GM23338 (cell line): Measurements from ENCODE around the gene SBF2. TPM values are rescaled to one million over a fixed set of nuclear protein-coding genes. Genes with fewer than 3 reads are reported as not detected.

Experiments used
- ATAC-seq: fragments of 200-7000 bp; cut with Tn5 transposase; 3 replicates; pipeline ENCODE4 v1.9.1; 2020
- DNase-seq: peaks from one replicate; pipeline ENCODE4 v3.0.0-alpha.2; 2015; ENCODE audit warnings: low spot score
- H2AFZ ChIP-seq: fragments of 200-600 bp; sonication (generic); 2 replicates; pipeline ENCODE4 v1.8.0; 2016; ENCODE audit warnings: antibody characterized with exemption, mild to moderate bottlenecking, moderate library complexity
- H3F3A ChIP-seq: fragments of 200-600 bp; sonication (generic); replicated peaks from 2 replicates; pipeline ENCODE4 v1.8.0; 2017; ENCODE audit warnings: antibody characterized with exemption, mixed run types, low read depth
- H3K27ac ChIP-seq: fragments of 200-600 bp; sonication (generic); 2 replicates; pipeline ENCODE4 v1.6.1; 2016; ENCODE audit warnings: low read depth
- H3K27me3 ChIP-seq: fragments of 200-600 bp; sonication (generic); 2 replicates; pipeline ENCODE4 v1.8.0; 2016; ENCODE audit warnings: mild to moderate bottlenecking, mixed run types, moderate library complexity; ENCODE audit not compliant: insufficient read depth
- H3K36me3 ChIP-seq: fragments of 200-600 bp; sonication (generic); 2 replicates; pipeline ENCODE4 v1.8.0; 2016; ENCODE audit warnings: mild to moderate bottlenecking; ENCODE audit not compliant: insufficient read depth
- H3K4me1 ChIP-seq: fragments of 200-600 bp; sonication (generic); 2 replicates; pipeline ENCODE4 v1.8.0; 2016; ENCODE audit warnings: mild to moderate bottlenecking, moderate library complexity; ENCODE audit not compliant: insufficient read depth
- H3K4me2 ChIP-seq: fragments of 200-600 bp; sonication (generic); 2 replicates; pipeline ENCODE4 v1.7.1; 2017; ENCODE audit warnings: mixed run types
- H3K4me3 ChIP-seq: fragments of 200-600 bp; sonication (generic); 2 replicates; pipeline ENCODE4 v1.6.1; 2016; ENCODE audit warnings: mixed run types
- H3K79me2 ChIP-seq: fragments of 200-600 bp; sonication (generic); replicated peaks from 2 replicates; pipeline ENCODE4 v1.8.0; 2017; ENCODE audit warnings: mild to moderate bottlenecking; ENCODE audit not compliant: insufficient read depth
- H3K9me2 ChIP-seq: fragments of 200-600 bp; sonication (generic); 2 replicates; pipeline ENCODE4 v1.8.0; 2017; ENCODE audit not compliant: insufficient read depth
- H4K20me1 ChIP-seq: fragments of 200-600 bp; sonication (generic); replicated peaks from 2 replicates; pipeline ENCODE4 v1.8.0; 2017; ENCODE audit warnings: mild to moderate bottlenecking; ENCODE audit not compliant: insufficient read depth
- H3K27ac Mint-ChIP-seq: 2 replicates; pipeline ENCODE4 v1.8.0; 2020; ENCODE audit warnings: inconsistent platforms, mild to moderate bottlenecking, moderate library complexity, mixed read lengths
- H3K27me3 Mint-ChIP-seq: 3 replicates; pipeline ENCODE4 v1.8.0; 2022; ENCODE audit warnings: low read depth, mild to moderate bottlenecking, moderate library complexity, mixed read lengths, inconsistent platforms; ENCODE audit not compliant: insufficient read depth, poor library complexity
- H3K36me3 Mint-ChIP-seq: 3 replicates; pipeline ENCODE4 v1.8.0; 2021; ENCODE audit warnings: low read depth, mild to moderate bottlenecking, inconsistent platforms, moderate library complexity, mixed read lengths
- H3K4me1 Mint-ChIP-seq: 3 replicates; pipeline ENCODE4 v1.8.0; 2020; ENCODE audit warnings: mild to moderate bottlenecking, inconsistent platforms, mixed read lengths
- H3K4me3 Mint-ChIP-seq: 3 replicates; pipeline ENCODE4 v1.8.0; 2021; ENCODE audit warnings: moderate library complexity, mild to moderate bottlenecking, inconsistent platforms, mixed read lengths
- H3K9me3 Mint-ChIP-seq: 3 replicates; pipeline ENCODE4 v1.8.0; 2020; ENCODE audit warnings: moderate library complexity, mild to moderate bottlenecking, inconsistent platforms, mixed read lengths
- CTCF ChIP-seq, 2 experiments: fragments of 200-600 bp in 1 of 2; sonication (generic) in 1 of 2; conservative IDR thresholded peaks; 2 replicates each; pipeline versions ENCODE4 v1.5.1 to v1.6.1; 2016 to 2017; ENCODE audit warnings: antibody characterized with exemption in 2 of 2, low read depth in 2 of 2, mild to moderate bottlenecking in 2 of 2, moderate library complexity in 1 of 2
- JUNB ChIP-seq: IDR thresholded peaks from one replicate; pipeline ENCODE4 v1.6.1; 2016; ENCODE audit warnings: antibody characterized with exemption; ENCODE audit not compliant: unreplicated experiment
- polyA plus RNA-seq: library from polyadenylated mRNA; unstranded; fragments of >200 nt; fragmentation: Nextera tagmentation; extraction: Ambion mirVana; gene quantifications from 2 replicates; pipeline ENCODE4 v1.2.1, GENCODE V29; 2016
- total RNA-seq: library from RNA; depleted of rRNA; stranded (reverse); fragments of >200 nt; shearing (Covaris generic); gene quantifications from 2 replicates; pipeline ENCODE4 v1.2.3, GENCODE V29; 2014
- TF ChIP-seq, protein P1 (sequence below): fragments of 250-450 bp; sonication (Bioruptor Pico); IDR thresholded peaks from 2 replicates; pipeline ENCODE4 v1.5.0; 2020; ENCODE audit warnings: mild to moderate bottlenecking, moderate library complexity

SBF2 gene
- total and polyA plus RNA-seq, 2 experiments from 2014 or later, result 25.6 to 53.5 TPM

- TF ChIP-seq CTCF (conservative IDR thresholded peaks at IDR 0.05; ENCODE audit: low read depth in 2 of 2) (no peak), JUNB (no peak)
Measured at GRCh38 chr11:10310301-10310841, 16.4 kb upstream of the SBF2 start (continued).

GRCh38 chr11:10309163-10310093 is 15.4 kb upstream of the SBF2 start:
- H3K27me3 Mint-ChIP-seq, result peaks cover 30% of the 10 kb centered on the region
- no peak overlapping the region; the same call in 1 of the 2 replicates for H3K27ac ChIP-seq
- peaks cover 40% of the 10 kb centered on the region for H3K27me3 ChIP-seq
- H3K27ac Mint-ChIP-seq, result peak overlapping the region; percentile 34; the same call in 1 of the 2 replicates
- H3K4me1 ChIP-seq, result peaks cover 21% of the 10 kb centered on the region
- peak overlapping the region; percentile 69 for H3K4me2 ChIP-seq
- no peaks in the 10 kb centered on the region for H3K9me2 ChIP-seq
- peaks cover 51% of the 10 kb centered on the region for H3K36me3 Mint-ChIP-seq
- H3K4me3 ChIP-seq, result no peak overlapping the region
- peaks cover 20% of the 10 kb centered on the region for H3K9me3 Mint-ChIP-seq
- no peak overlapping the region for H2AFZ ChIP-seq
- no peaks in the 10 kb centered on the region for H3K36me3 ChIP-seq
- H3K79me2 ChIP-seq, result peaks cover 23% of the 10 kb centered on the region
- peaks cover 5% of the 10 kb centered on the region; the same call in 1 of the 2 replicates for H4K20me1 ChIP-seq
- TF ChIP-seq, protein P1, sequence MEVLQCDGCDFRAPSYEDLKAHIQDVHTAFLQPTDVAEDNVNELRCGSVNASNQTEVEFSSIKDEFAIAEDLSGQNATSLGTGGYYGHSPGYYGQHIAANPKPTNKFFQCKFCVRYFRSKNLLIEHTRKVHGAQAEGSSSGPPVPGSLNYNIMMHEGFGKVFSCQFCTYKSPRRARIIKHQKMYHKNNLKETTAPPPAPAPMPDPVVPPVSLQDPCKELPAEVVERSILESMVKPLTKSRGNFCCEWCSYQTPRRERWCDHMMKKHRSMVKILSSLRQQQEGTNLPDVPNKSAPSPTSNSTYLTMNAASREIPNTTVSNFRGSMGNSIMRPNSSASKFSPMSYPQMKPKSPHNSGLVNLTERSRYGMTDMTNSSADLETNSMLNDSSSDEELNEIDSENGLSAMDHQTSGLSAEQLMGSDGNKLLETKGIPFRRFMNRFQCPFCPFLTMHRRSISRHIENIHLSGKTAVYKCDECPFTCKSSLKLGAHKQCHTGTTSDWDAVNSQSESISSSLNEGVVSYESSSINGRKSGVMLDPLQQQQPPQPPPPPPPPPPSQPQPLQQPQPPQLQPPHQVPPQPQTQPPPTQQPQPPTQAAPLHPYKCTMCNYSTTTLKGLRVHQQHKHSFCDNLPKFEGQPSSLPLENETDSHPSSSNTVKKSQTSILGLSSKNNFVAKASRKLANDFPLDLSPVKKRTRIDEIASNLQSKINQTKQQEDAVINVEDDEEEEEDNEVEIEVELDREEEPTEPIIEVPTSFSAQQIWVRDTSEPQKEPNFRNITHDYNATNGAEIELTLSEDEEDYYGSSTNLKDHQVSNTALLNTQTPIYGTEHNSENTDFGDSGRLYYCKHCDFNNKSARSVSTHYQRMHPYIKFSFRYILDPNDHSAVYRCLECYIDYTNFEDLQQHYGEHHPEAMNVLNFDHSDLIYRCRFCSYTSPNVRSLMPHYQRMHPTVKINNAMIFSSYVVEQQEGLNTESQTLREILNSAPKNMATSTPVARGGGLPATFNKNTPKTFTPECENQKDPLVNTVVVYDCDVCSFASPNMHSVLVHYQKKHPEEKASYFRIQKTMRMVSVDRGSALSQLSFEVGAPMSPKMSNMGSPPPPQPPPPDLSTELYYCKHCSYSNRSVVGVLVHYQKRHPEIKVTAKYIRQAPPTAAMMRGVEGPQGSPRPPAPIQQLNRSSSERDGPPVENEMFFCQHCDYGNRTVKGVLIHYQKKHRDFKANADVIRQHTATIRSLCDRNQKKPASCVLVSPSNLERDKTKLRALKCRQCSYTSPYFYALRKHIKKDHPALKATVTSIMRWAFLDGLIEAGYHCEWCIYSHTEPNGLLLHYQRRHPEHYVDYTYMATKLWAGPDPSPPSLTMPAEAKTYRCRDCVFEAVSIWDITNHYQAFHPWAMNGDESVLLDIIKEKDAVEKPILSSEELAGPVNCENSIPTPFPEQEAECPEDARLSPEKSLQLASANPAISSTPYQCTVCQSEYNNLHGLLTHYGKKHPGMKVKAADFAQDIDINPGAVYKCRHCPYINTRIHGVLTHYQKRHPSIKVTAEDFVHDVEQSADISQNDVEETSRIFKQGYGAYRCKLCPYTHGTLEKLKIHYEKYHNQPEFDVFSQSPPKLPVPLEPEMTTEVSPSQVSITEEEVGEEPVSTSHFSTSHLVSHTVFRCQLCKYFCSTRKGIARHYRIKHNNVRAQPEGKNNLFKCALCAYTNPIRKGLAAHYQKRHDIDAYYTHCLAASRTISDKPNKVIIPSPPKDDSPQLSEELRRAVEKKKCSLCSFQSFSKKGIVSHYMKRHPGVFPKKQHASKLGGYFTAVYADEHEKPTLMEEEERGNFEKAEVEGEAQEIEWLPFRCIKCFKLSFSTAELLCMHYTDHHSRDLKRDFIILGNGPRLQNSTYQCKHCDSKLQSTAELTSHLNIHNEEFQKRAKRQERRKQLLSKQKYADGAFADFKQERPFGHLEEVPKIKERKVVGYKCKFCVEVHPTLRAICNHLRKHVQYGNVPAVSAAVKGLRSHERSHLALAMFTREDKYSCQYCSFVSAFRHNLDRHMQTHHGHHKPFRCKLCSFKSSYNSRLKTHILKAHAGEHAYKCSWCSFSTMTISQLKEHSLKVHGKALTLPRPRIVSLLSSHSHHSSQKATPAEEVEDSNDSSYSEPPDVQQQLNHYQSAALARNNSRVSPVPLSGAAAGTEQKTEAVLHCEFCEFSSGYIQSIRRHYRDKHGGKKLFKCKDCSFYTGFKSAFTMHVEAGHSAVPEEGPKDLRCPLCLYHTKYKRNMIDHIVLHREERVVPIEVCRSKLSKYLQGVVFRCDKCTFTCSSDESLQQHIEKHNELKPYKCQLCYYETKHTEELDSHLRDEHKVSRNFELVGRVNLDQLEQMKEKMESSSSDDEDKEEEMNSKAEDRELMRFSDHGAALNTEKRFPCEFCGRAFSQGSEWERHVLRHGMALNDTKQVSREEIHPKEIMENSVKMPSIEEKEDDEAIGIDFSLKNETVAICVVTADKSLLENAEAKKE (CRISPR knock-in tag), result peak; percentile 73
- no peak for TF ChIP-seq CTCF (conservative IDR thresholded peaks at IDR 0.05; ENCODE audit: low read depth in 2 of 2)
- H3K4me3 Mint-ChIP-seq, result peak overlapping the region; percentile 29; the same call in 2 of the 3 replicates
- no peak for ATAC-seq
- peaks cover 31% of the 10 kb centered on the region for H3K4me1 Mint-ChIP-seq
- 0 out of 2 replicates have a peak, but pooled peaks cover 13% of the 10 kb centered on the region for H3F3A ChIP-seq
- DNase-seq, result peak; percentile 32
